ENCODE data around the gene VTCN1.

The VTCN1 gene

GRCh38 chr1:117107364-117107763 is 103.4 kb downstream of the VTCN1 start:
- ChIA-PET CTCF (interaction anchor here (0.6 to 1.5 kb wide), 4 partner anchors 9 to 342 kb away, joined by 3 to 4 read pairs (median 3); no protein-coding TSS in a partner anchor), POLR2A (no interaction called here)
- Histone ChIP-seq H3K4me3 (ENCODE audit: low read depth, low read length) (no peak overlapping the region), H3K4me1 (ENCODE audit: control insufficient read depth, insufficient read depth, low read length) (no peaks in the 10 kb centered on the region), H3K9me3 (ENCODE audit: control insufficient read depth, insufficient read depth, low read depth, low read length) (no peaks in the 10 kb centered on the region), H3K36me3 (ENCODE audit: control insufficient read depth in 2 of 2, insufficient read depth in 1 of 2, low read length in 2 of 2) (peaks cover 0 to 73% of the 10 kb centered on the region in 2 experiments; a peak in 2 of 3 replicates), H3K27ac (ENCODE audit: extremely low read depth, low read depth, low read length) (no peak overlapping the region)
- TF ChIP-seq ZNF174 (tag by site-specific recombination; IDR thresholded peaks at IDR 0.05), result no peak
- TF ChIP-seq ZNF121 (tag by site-specific recombination; IDR thresholded peaks at IDR 0.05), result no peak
- TF ChIP-seq ZBTB49 (tag by site-specific recombination; IDR thresholded peaks at IDR 0.05; ENCODE audit: low read depth), result no peak

- Histone ChIP-seq H3K36me3 (ENCODE audit: control insufficient read depth in 2 of 2, insufficient read depth in 1 of 2, low read length in 2 of 2) (peaks cover 6 to 76% of the 10 kb centered on the region in 2 experiments; a peak in 2 of 3 replicates), H3K9me3 (ENCODE audit: control insufficient read depth, insufficient read depth, low read depth, low read length) (no peaks in the 10 kb centered on the region), H3K4me3 (ENCODE audit: low read depth, low read length) (no peak overlapping the region), H3K4me1 (ENCODE audit: control insufficient read depth, insufficient read depth, low read length) (no peaks in the 10 kb centered on the region), H3K27ac (ENCODE audit: extremely low read depth, low read depth, low read length) (no peak overlapping the region)
- TF ChIP-seq ZNF138 (tag by site-specific recombination; IDR thresholded peaks at IDR 0.05; ENCODE audit: borderline replicate concordance) (no peak), ZNF585B (tag by site-specific recombination; IDR thresholded peaks at IDR 0.05) (no peak), ZNF366 (tag by site-specific recombination; conservative IDR thresholded peaks at IDR 0.05) (no peak)
- ChIA-PET CTCF (interaction anchor here (0.6 to 0.9 kb wide), 2 partner anchors 40 to 269 kb away, joined by 3 read pairs; no protein-coding TSS in a partner anchor), POLR2A (no interaction called here)
Observed at GRCh38 chr1:117106478-117106877, 104.2 kb downstream of the VTCN1 start.

GRCh38 chr1:117105722-117106121 is 105.0 kb downstream of the VTCN1 start:
- Histone ChIP-seq H3K4me1 (ENCODE audit: control insufficient read depth, insufficient read depth, low read length) (no peaks in the 10 kb centered on the region), H3K4me3 (ENCODE audit: low read depth, low read length) (no peak overlapping the region), H3K36me3 (ENCODE audit: control insufficient read depth in 2 of 2, insufficient read depth in 1 of 2, low read length in 2 of 2) (peaks cover 6 to 76% of the 10 kb centered on the region in 2 experiments; a peak in 2 of 3 replicates), H3K27ac (ENCODE audit: extremely low read depth, low read depth, low read length) (no peak overlapping the region), H3K9me3 (ENCODE audit: control insufficient read depth, insufficient read depth, low read depth, low read length) (no peaks in the 10 kb centered on the region)
- POLR2A ChIA-PET, result no interaction called here
- CTCF ChIA-PET, result no interaction called here
- no peak for TF ChIP-seq ZNF645 (tag by site-specific recombination; IDR thresholded peaks at IDR 0.05)
- no peak for TF ChIP-seq ZNF146 (tag by site-specific recombination; IDR thresholded peaks at IDR 0.05)

GRCh38 chr1:117104986-117105385 is 105.7 kb downstream of the VTCN1 start:
- H3K4me3 ChIP-seq (ENCODE audit: low read depth, low read length), result no peak overlapping the region
- H3K4me1 ChIP-seq (ENCODE audit: control insufficient read depth, insufficient read depth, low read length), result no peaks in the 10 kb centered on the region
- H3K36me3 ChIP-seq (ENCODE audit: control insufficient read depth in 2 of 2, insufficient read depth in 1 of 2, low read length in 2 of 2), result peaks cover 6 to 77% of the 10 kb centered on the region in 2 experiments; a peak in 2 of 3 replicates
- no peaks in the 10 kb centered on the region for H3K9me3 ChIP-seq (ENCODE audit: control insufficient read depth, insufficient read depth, low read depth, low read length)
- POLR2A ChIA-PET, result no interaction called here
- TF ChIP-seq REPIN1 (tag by site-specific recombination; IDR thresholded peaks at IDR 0.05; ENCODE audit: low read depth) (no peak), ZNF837 (tag by site-specific recombination; IDR thresholded peaks at IDR 0.05) (no peak), ZNF292 (tag by site-specific recombination; IDR thresholded peaks at IDR 0.05; ENCODE audit: borderline replicate concordance, low read depth) (no peak), ZNF692 (tag by site-specific recombination; IDR thresholded peaks at IDR 0.05) (no peak), ZNF548 (tag by site-specific recombination; IDR thresholded peaks at IDR 0.05) (no peak), ZNF623 (tag by site-specific recombination; IDR thresholded peaks at IDR 0.05) (no peak), ZNF433 (tag by site-specific recombination; IDR thresholded peaks at IDR 0.05; ENCODE audit: low read depth) (no peak), ZNF580 (tag by site-specific recombination; IDR thresholded peaks at IDR 0.05) (no peak), GLIS1 (tag by site-specific recombination; IDR thresholded peaks at IDR 0.05) (no peak), PBX3 (CRISPR knock-in tag; IDR thresholded peaks at IDR 0.05) (no peak), ZNF843 (tag by site-specific recombination; IDR thresholded peaks at IDR 0.05) (no peak), ZNF223 (tag by site-specific recombination; IDR thresholded peaks at IDR 0.05) (no peak), MYNN (tag by site-specific recombination; IDR thresholded peaks at IDR 0.05; ENCODE audit: borderline replicate concordance) (no peak), ZNF155 (tag by site-specific recombination; IDR thresholded peaks at IDR 0.05) (no peak)
- no peak overlapping the region for H3K27ac ChIP-seq (ENCODE audit: extremely low read depth, low read depth, low read length)
- CTCF ChIA-PET, result no interaction called here
